ENCODE data around the gene IL37.

Gene IL37

DNA sequence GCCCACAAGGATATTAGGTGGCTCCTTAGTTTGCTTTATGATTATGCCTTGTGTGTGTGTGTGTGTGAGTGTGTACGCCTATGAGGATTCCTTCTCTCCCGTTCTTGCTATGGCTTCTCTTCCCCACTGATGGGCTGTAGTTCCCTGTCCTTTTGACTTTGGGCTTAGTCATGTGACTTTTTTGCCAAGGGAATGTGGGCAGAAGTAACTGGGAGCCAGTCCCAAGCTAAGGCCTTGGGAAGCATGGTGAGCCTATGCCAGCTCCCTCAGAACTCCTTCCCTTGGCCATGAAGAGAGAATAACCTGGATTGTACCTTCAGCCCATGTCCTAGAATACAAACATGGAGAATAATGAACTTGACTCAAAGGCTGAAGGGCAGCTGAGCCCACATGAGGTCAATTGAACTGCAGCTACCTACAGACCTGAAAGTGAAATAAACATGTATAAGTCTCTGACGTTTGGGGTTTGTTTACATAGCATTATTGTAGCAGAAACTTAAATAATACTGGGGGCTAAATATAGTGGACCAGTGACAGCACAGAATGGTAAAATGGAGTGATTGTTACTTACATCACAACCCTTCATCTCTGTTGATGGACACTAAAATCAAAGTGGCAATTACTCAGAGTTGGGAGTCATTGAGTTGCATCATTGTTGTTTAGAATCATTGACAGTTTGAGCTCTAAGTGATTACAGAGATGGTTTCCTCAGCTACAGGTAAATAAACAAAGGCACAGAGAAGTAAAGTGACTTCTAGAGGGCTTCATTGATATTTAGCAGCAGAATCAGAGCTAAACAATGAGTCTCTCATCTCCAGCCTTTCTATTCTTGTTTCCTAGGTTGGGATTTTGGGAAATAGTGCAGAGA lies 51.6 kb downstream of the IL37 start:
- DNase-seq: no peak

DNA sequence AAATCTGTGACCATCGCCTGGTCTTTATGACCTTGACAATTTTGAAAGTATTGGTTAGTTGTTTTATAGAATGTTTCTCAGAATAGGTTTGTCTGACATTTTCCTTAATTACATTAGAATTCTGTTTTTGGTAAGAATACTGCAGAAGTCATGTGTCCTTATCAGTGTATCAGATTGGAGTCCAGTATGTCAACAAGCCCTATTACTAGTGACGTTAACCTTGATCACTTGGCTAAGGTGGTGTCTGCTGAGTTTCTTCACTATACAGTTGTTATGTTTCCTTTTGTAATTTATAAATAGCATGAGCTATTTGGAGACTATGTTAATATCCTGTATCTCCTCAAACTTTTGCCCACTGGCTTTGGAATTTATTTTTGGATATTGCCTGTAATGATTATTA lies 56.1 kb downstream of the IL37 start:
- no peak for DNase-seq

Measured in NCI-H2171 (cell line).